SK-N-SH treated with all-trans-retinoic acid at 6 μM for 48 hours (cell line): ENCODE results near the gene TAF6.

Source experiments
- ATAC-seq: fragments of 200-7000 bp; cut with Tn5 transposase; 3 replicates; pipeline ENCODE4 v1.9.1; 2020; ENCODE audit warnings: mild to moderate bottlenecking, moderate library complexity
- ARNTL ChIP-seq: fragments of 450-650 bp; formaldehyde crosslinking; IDR thresholded peaks from 2 replicates; pipeline ENCODE4 v1.5.0; 2020; ENCODE audit warnings: low read depth, mild to moderate bottlenecking, moderate library complexity, borderline replicate concordance
- BACH2 ChIP-seq: fragments of 250-450 bp; sonication (Bioruptor Pico); IDR thresholded peaks from 2 replicates; pipeline ENCODE4 v1.9.0; 2021; ENCODE audit warnings: mild to moderate bottlenecking, borderline replicate concordance
- CREB5 ChIP-seq: fragments of 250-450 bp; sonication (Bioruptor Pico); IDR thresholded peaks from 2 replicates; pipeline ENCODE4 v1.5.1; 2020; ENCODE audit warnings: low read depth, mild to moderate bottlenecking, moderate library complexity
- CSDC2 ChIP-seq: fragments of 250-450 bp; sonication (Bioruptor Pico); IDR thresholded peaks from 2 replicates; pipeline ENCODE4 v1.5.0; 2020; ENCODE audit warnings: mild to moderate bottlenecking, moderate library complexity
- CSRNP3 ChIP-seq: fragments of 250-450 bp; sonication (Bioruptor Pico); IDR thresholded peaks from 2 replicates; pipeline ENCODE4 v1.5.1; 2021; ENCODE audit warnings: mild to moderate bottlenecking, moderate library complexity
- GLIS3 ChIP-seq: fragments of 250-450 bp; sonication (Bioruptor Pico); IDR thresholded peaks from 2 replicates; pipeline ENCODE4 v1.5.0; 2020; ENCODE audit warnings: mild to moderate bottlenecking, moderate library complexity
- ISL1 ChIP-seq: fragments of 250-450 bp; sonication (Bioruptor Pico); IDR thresholded peaks from 2 replicates; pipeline ENCODE4 v2.1.2; 2022; ENCODE audit warnings: mild to moderate bottlenecking, moderate library complexity
- PATZ1 ChIP-seq: fragments of 250-450 bp; sonication (Bioruptor Pico); IDR thresholded peaks from 2 replicates; pipeline ENCODE4 v1.8.0; 2020; ENCODE audit warnings: mild to moderate bottlenecking, moderate library complexity, borderline replicate concordance
- POU6F1 ChIP-seq: fragments of 250-450 bp; sonication (Bioruptor Pico); IDR thresholded peaks from 2 replicates; pipeline ENCODE4 v1.8.0; 2021; ENCODE audit warnings: low read depth, mild to moderate bottlenecking, moderate library complexity, borderline replicate concordance
- PPARA ChIP-seq: fragments of 250-450 bp; sonication (Bioruptor Pico); IDR thresholded peaks from 2 replicates; pipeline ENCODE4 v1.5.0; 2020; ENCODE audit warnings: mild to moderate bottlenecking, borderline replicate concordance
- RARB ChIP-seq: fragments of 250-450 bp; sonication (Bioruptor Pico); IDR thresholded peaks from 2 replicates; pipeline ENCODE4 v1.8.0; 2021; ENCODE audit warnings: mild to moderate bottlenecking, moderate library complexity
- SNAI2 ChIP-seq: fragments of 250-450 bp; sonication (Bioruptor Pico); IDR thresholded peaks from 2 replicates; pipeline ENCODE4 v1.5.0; 2020; ENCODE audit warnings: mild to moderate bottlenecking, moderate library complexity
- TCF4 ChIP-seq: fragments of 250-450 bp; sonication (Bioruptor Pico); IDR thresholded peaks from 2 replicates; pipeline ENCODE4 v1.8.0; 2021; ENCODE audit warnings: mild to moderate bottlenecking, moderate library complexity, borderline replicate concordance
- TOX ChIP-seq: fragments of 250-450 bp; sonication (Bioruptor Pico); IDR thresholded peaks from 2 replicates; pipeline ENCODE4 v1.8.0; 2021; ENCODE audit warnings: mild to moderate bottlenecking, moderate library complexity, borderline replicate concordance
- ZC3H10 ChIP-seq: fragments of 250-450 bp; sonication (Bioruptor Pico); IDR thresholded peaks from 2 replicates; pipeline ENCODE4 v1.5.1; 2021; ENCODE audit warnings: mild to moderate bottlenecking, moderate library complexity
- ZFP3 ChIP-seq: fragments of 250-450 bp; sonication (Bioruptor Pico); IDR thresholded peaks from 2 replicates; pipeline ENCODE4 v1.5.0; 2020; ENCODE audit warnings: mild to moderate bottlenecking, moderate library complexity
- ZFP30 ChIP-seq: fragments of 450-650 bp; formaldehyde crosslinking; IDR thresholded peaks from 2 replicates; pipeline ENCODE4 v1.5.0; 2022; ENCODE audit warnings: mild to moderate bottlenecking, moderate library complexity
- ZNF565 ChIP-seq: fragments of 450-650 bp; formaldehyde crosslinking; conservative IDR thresholded peaks from 2 replicates; pipeline ENCODE4 v1.5.0; 2020; ENCODE audit warnings: low read depth, mild to moderate bottlenecking, moderate library complexity
- ZNF70 ChIP-seq: fragments of 450-650 bp; formaldehyde crosslinking; IDR thresholded peaks from 2 replicates; pipeline ENCODE4 v1.5.0; 2020; ENCODE audit warnings: mild to moderate bottlenecking, moderate library complexity
- ZNF8 ChIP-seq: fragments of 450-650 bp; formaldehyde crosslinking; IDR thresholded peaks from 2 replicates; pipeline ENCODE4 v1.5.0; 2020; ENCODE audit warnings: mild to moderate bottlenecking, moderate library complexity

TAF6 gene

GRCh38 chr7:100081535-100082102, 37.5 kb downstream of the TAF6 start, which contains the start of gene ZNF3:
TSS of gene ZNF3 (minus strand) at chr7:100081723. CDS start at chr7:100077357, 4,366 bp downstream.
- TF ChIP-seq RARB (CRISPR knock-in tag) (peak; percentile 32; the same call in 1 of the 2 replicates), CSDC2 (CRISPR knock-in tag) (peak; percentile 72; the same call in 1 of the 2 replicates), CSRNP3 (no peak), BACH2 (CRISPR knock-in tag) (peak; percentile 100; the same call in 1 of the 2 replicates), ZFP3 (CRISPR knock-in tag) (peak; percentile 63; the same call in 1 of the 2 replicates), PATZ1 (CRISPR knock-in tag) (peak; percentile 79; the same call in 1 of the 2 replicates), GLIS3 (CRISPR knock-in tag) (0 out of 2 replicates have a peak, but pooled peaks have one; percentile 36), ARNTL (CRISPR knock-in tag) (no peak)
- ATAC-seq, result peak; percentile 93

DNA sequence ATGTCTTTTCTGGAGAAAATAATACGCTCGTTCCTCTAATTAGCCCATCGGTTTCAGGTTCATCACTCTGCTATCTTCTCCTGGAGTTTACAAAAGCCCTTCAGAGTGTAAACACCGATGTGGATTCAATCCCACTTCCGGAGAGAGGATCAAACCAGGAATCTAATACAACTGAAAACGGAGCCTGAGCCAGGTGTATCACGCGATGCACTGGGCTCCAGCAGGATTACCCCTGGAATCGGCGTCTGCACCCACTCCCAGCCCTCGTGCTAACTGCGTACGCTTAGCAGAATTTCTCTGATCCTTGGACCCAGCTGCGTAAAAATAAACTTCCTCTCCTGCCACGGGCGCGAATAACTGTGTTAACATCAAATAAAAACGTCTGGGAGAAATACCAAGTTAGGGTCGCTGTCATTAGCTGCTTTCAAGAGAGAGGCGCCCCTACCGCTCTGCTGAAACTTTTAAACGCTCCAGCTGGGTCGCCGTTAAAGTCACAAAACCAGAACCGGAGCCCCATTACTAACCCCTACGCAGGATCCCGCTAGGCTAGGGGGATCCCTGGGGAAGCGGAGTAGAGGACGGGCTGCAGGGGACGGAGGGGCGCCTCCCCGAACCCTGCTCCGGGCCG, 38.1 kb downstream of the TAF6 start:
- peak; percentile 56 for ATAC-seq
- TF ChIP-seq ZNF565 (CRISPR knock-in tag) (no peak), ZFP3 (CRISPR knock-in tag) (no peak), ISL1 (CRISPR knock-in tag) (no peak), SNAI2 (CRISPR knock-in tag) (no peak), RARB (CRISPR knock-in tag) (no peak), ZFP30 (CRISPR knock-in tag) (no peak), CSRNP3 (0 out of 2 replicates have a peak, but pooled peaks have one; percentile 44), TOX (no peak), PPARA (CRISPR knock-in tag) (no peak), ZNF70 (0 out of 2 replicates have a peak, but pooled peaks have one; percentile 38)

DNA sequence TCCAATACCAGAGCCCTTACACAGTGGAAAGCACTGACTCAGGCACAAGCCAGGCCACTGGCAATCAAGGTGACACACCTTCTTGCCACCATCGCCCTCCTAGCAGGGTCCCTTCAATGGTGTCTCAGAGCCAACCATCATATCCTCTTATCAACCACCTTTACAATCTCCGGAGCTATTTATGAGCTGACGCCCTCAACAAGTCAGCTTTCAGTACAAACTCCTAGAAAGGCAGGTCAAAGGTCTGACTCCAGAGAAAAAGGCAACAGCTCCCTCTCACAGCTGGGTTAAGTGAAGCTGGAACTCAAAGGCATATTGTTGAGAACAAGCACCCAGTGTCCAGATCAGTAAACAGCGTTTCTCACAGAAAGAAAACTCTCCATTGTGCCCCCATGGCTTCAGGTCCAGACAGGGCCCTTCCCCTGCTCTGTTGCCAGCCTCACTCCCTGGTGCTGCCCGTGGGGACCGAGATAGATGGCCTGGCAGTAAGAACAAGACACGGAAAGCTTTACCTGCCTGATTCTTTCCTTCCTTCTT, 40.1 kb downstream of the TAF6 start:
- no peak for ATAC-seq
- TF ChIP-seq POU6F1 (CRISPR knock-in tag) (no peak), ZFP30 (CRISPR knock-in tag) (no peak), CSRNP3 (no peak), ZNF565 (CRISPR knock-in tag) (no peak), CSDC2 (CRISPR knock-in tag) (no peak), ZNF8 (CRISPR knock-in tag) (no peak), CREB5 (CRISPR knock-in tag) (no peak), PPARA (CRISPR knock-in tag) (no peak), PATZ1 (CRISPR knock-in tag) (no peak), TCF4 (CRISPR knock-in tag) (no peak), ZNF70 (no peak), SNAI2 (CRISPR knock-in tag) (no peak), ZC3H10 (CRISPR knock-in tag) (no peak), ZFP3 (CRISPR knock-in tag) (no peak), ARNTL (CRISPR knock-in tag) (no peak)
